Mucosa of rectum (tissue), 2 donors: Measurements from ENCODE around the gene MMP11.
A peak's percentile ranks its signal among the peaks of the same experiment; 100 is the strongest.

ENCODE experiments used
- H3K27ac ChIP-seq, 2 donors: one replicate each; pipeline ENCODE4 v1.7.0; 2013; ENCODE audit warnings: inconsistent platforms in 2 of 2, low read depth in 2 of 2, low read length in 2 of 2
- H3K27me3 ChIP-seq, 2 donors: one replicate each; pipeline ENCODE4 v1.7.0; 2013; ENCODE audit warnings: low read length in 2 of 2; ENCODE audit not compliant: control insufficient read depth in 2 of 2, insufficient read depth in 2 of 2
- H3K36me3 ChIP-seq, 2 donors: one replicate each; pipeline ENCODE4 v1.7.0; 2013; ENCODE audit warnings: low read length in 2 of 2; ENCODE audit not compliant: control insufficient read depth in 2 of 2, insufficient read depth in 2 of 2
- H3K4me1 ChIP-seq, 2 donors: one replicate each; pipeline ENCODE4 v1.7.0; 2013; ENCODE audit warnings: low read length in 2 of 2, mild to moderate bottlenecking in 1 of 2; ENCODE audit not compliant: control insufficient read depth in 2 of 2, insufficient read depth in 2 of 2
- H3K4me3 ChIP-seq, 2 donors: one replicate each; pipeline ENCODE4 v1.7.0; 2013; ENCODE audit warnings: low read length in 2 of 2
- H3K9ac ChIP-seq, 2 donors: one replicate each; pipeline ENCODE4 v1.7.0; 2013; ENCODE audit warnings: low read length in 2 of 2, low read depth in 1 of 2, mild to moderate bottlenecking in 1 of 2
- H3K9me3 ChIP-seq, 2 donors: one replicate each; pipeline ENCODE4 v1.7.0; 2013; ENCODE audit warnings: low read length in 2 of 2; ENCODE audit not compliant: control insufficient read depth in 2 of 2
- donor health status: healthy.
- donor health status: Normal muscosa, but diverticular disease.

Gene MMP11

DNA sequence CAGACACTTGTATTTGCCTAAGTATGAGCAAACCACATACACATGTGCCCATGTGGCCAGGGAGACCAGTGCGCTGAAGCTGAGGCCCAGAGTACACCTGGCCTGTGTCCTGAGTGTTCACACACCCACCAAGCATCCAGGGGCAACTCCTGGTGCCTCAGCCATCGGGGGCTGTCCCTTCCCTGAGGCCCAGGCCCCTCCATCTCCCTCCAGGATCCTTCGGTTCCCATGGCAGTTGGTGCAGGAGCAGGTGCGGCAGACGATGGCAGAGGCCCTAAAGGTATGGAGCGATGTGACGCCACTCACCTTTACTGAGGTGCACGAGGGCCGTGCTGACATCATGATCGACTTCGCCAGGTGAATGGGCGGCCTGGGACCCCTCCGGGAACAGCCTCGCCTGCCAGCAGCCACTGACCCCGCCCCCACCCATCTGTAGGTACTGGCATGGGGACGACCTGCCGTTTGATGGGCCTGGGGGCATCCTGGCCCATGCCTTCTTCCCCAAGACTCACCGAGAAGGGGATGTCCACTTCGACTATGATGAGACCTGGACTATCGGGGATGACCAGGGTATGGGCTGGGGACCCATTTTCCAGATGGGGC lies 7.6 kb downstream of the MMP11 start:
- no peak overlapping the region for H3K9ac ChIP-seq
- no peak overlapping the region for H3K4me3 ChIP-seq
- H3K27ac ChIP-seq, result no peak overlapping the region
- no peaks in the 10 kb centered on the region for H3K27me3 ChIP-seq
- H3K9me3 ChIP-seq, result no peaks in the 10 kb centered on the region
- H3K36me3 ChIP-seq, result no peaks in the 10 kb centered on the region
- H3K4me1 ChIP-seq, result peaks cover 10 to 13% of the 10 kb centered on the region in 2 donors

GRCh38 chr22:23781065-23781464 lies 8.4 kb downstream of the MMP11 start:
- no peak overlapping the region for H3K27ac ChIP-seq
- no peak overlapping the region for H3K9ac ChIP-seq
- peaks cover 11 to 13% of the 10 kb centered on the region in 2 donors for H3K4me1 ChIP-seq
- no peaks in the 10 kb centered on the region for H3K9me3 ChIP-seq
- H3K36me3 ChIP-seq, result no peaks in the 10 kb centered on the region
- H3K27me3 ChIP-seq, result no peaks in the 10 kb centered on the region
- H3K4me3 ChIP-seq, result no peak overlapping the region

DNA sequence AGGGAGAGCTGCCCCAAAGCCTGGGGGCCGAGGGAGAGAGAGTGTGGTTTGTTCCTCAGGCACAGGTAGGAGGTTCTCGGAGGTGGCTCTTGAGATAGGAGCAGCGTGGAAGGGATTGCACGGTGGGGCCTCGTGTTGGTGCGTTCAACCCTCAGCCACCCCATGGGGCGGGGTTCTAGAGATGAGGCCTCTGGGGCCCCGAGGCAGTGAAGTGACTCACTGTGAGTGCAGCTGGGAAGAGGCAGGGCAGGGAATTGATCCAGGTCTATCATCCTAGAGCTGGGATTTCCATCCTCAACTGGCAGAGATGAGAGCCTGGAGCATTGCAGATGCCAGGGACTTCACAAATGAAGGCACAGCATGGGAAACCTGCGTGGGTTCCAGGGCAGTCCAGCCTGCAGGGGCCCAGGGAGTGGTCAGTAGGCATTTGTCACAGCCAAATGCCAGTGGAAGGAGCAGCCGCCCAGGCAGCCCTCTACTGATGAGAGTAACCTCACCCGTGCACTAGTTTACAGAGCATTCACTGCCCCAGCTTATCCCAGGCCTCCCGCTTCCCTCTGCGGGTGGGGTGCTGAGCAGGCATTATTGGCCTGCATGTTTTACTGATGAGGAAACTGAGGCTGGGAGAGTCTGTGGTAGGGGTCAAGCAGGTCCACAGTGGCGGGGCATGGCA lies 9.0 kb downstream of the MMP11 start:
- H3K9me3 ChIP-seq, result no peaks in the 10 kb centered on the region
- H3K4me1 ChIP-seq, result peaks cover 16 to 19% of the 10 kb centered on the region in 2 donors
- no peak overlapping the region for H3K27ac ChIP-seq
- H3K27me3 ChIP-seq, result no peaks in the 10 kb centered on the region
- no peaks in the 10 kb centered on the region for H3K36me3 ChIP-seq
- H3K9ac ChIP-seq, result no peak overlapping the region
- H3K4me3 ChIP-seq, result no peak overlapping the region

GRCh38 chr22:23782252-23782651 lies 9.6 kb downstream of the MMP11 start:
- Histone ChIP-seq H3K27ac (no peak overlapping the region), H3K4me1 (peaks cover 17 to 19% of the 10 kb centered on the region in 2 donors), H3K9me3 (no peaks in the 10 kb centered on the region), H3K27me3 (no peaks in the 10 kb centered on the region), H3K36me3 (no peaks in the 10 kb centered on the region), H3K9ac (no peak overlapping the region), H3K4me3 (no peak overlapping the region)

- H3K27ac ChIP-seq, result no peak overlapping the region
- H3K9ac ChIP-seq, result no peak overlapping the region
- no peaks in the 10 kb centered on the region for H3K36me3 ChIP-seq
- H3K27me3 ChIP-seq, result no peaks in the 10 kb centered on the region
- H3K9me3 ChIP-seq, result no peaks in the 10 kb centered on the region
- H3K4me3 ChIP-seq, result no peak overlapping the region
- H3K4me1 ChIP-seq, result peaks cover 17 to 23% of the 10 kb centered on the region in 2 donors
Observed at GRCh38 chr22:23782703-23783102, 10.1 kb downstream of the MMP11 start.

GRCh38 chr22:23783265-23784150 lies 10.9 kb downstream of the MMP11 start:
- no peak overlapping the region for H3K4me3 ChIP-seq
- no peaks in the 10 kb centered on the region for H3K36me3 ChIP-seq
- peaks cover 17 to 28% of the 10 kb centered on the region in 2 donors for H3K4me1 ChIP-seq
- no peak overlapping the region for H3K27ac ChIP-seq
- H3K9ac ChIP-seq, result peak overlapping the region in 1 of 2 donors; percentile 34
- no peaks in the 10 kb centered on the region for H3K9me3 ChIP-seq
- no peaks in the 10 kb centered on the region for H3K27me3 ChIP-seq

- H3K4me3 ChIP-seq, result no peak overlapping the region
- no peaks in the 10 kb centered on the region for H3K9me3 ChIP-seq
- no peak overlapping the region for H3K27ac ChIP-seq
- no peaks in the 10 kb centered on the region for H3K27me3 ChIP-seq
- H3K4me1 ChIP-seq, result peaks cover 17 to 28% of the 10 kb centered on the region in 2 donors
- peak overlapping the region in 1 of 2 donors; percentile 34 for H3K9ac ChIP-seq
- no peaks in the 10 kb centered on the region for H3K36me3 ChIP-seq
Observed at GRCh38 chr22:23784215-23784732, 11.6 kb downstream of the MMP11 start.

- no peaks in the 10 kb centered on the region for H3K9me3 ChIP-seq
- peak overlapping the region; percentile 99 for H3K27ac ChIP-seq
- H3K4me1 ChIP-seq, result peaks cover 17 to 28% of the 10 kb centered on the region in 2 donors
- H3K27me3 ChIP-seq, result no peaks in the 10 kb centered on the region
- peaks cover 0 to 4% of the 10 kb centered on the region in 2 donors for H3K36me3 ChIP-seq
- peak overlapping the region; percentile 91 to 92 for H3K4me3 ChIP-seq
- peak overlapping the region; percentile 71 to 97 for H3K9ac ChIP-seq
Observed at GRCh38 chr22:23786261-23786710, 13.6 kb downstream of the MMP11 start.

GRCh38 chr22:23786752-23787599 lies 14.3 kb downstream of the MMP11 start, which contains the start of gene SMARCB1:
Gene SMARCB1 (plus strand): TSS chr22:23786966. CDS start chr22:23787170, 204 bp downstream.
- H3K9me3 ChIP-seq, result no peaks in the 10 kb centered on the region
- H3K9ac ChIP-seq, result peak within 1 kb of the TSS; percentile 71 to 97

More at GRCh38 chr22:23786752-23787599, 14.3 kb downstream of the MMP11 start, which contains the start of gene SMARCB1:
- H3K27me3 ChIP-seq, result no peaks in the 10 kb centered on the region
- H3K36me3 ChIP-seq, result peaks cover 5 to 10% of the 10 kb centered on the region in 2 donors
- peak within 1 kb of the TSS; percentile 91 to 92 for H3K4me3 ChIP-seq
- H3K4me1 ChIP-seq, result peaks cover 18 to 29% of the 10 kb centered on the region in 2 donors
- peak within 1 kb of the TSS; percentile 99 for H3K27ac ChIP-seq
